PC-3 (cell line): ENCODE results near the gene LUZP1. TPM values are rescaled to one million over a fixed set of nuclear protein-coding genes. Genes with fewer than 3 reads are reported as not detected.

Experiments used
- ATAC-seq: fragments of 200-7000 bp; cut with Tn5 transposase; 2 replicates; pipeline ENCODE4 v1.9.1; 2020; ENCODE audit warnings: mild to moderate bottlenecking, moderate library complexity
- BruUV-seq: library from RNA; stranded (reverse); fragments of 400-500 nt; replicated peaks from 2 replicates; lab custom pipeline; 2021; lab: Mats Ljungman, UMichigan
- CTCF ChIA-PET: fragments of 300-600 bp; sonication (Branson Sonifier 250); formaldehyde crosslinking; loops from one replicate; lab custom pipeline; 2022; ENCODE audit warnings: antibody characterized with exemption; lab: Charles Lee
- POLR2A ChIA-PET: fragments of 300-600 bp; sonication (Branson Sonifier 250); formaldehyde crosslinking; loops from one replicate; lab custom pipeline; 2022; ENCODE audit warnings: antibody characterized with exemption; ENCODE audit not compliant: unreplicated experiment; lab: Charles Lee
- DNase-seq: peaks from one replicate; pipeline ENCODE4 v3.0.0-alpha.2; 2015
- H2AFZ ChIP-seq: fragments of 300-600 bp; sonication (generic); 2 replicates; pipeline ENCODE4 v1.6.0; 2016; ENCODE audit warnings: antibody characterized with exemption, low read length
- H3F3A ChIP-seq: fragments of 300-600 bp; sonication (generic); one replicate; pipeline ENCODE4 v1.6.0; 2017; ENCODE audit warnings: antibody characterized with exemption, low read length, control low read depth, mild to moderate bottlenecking; ENCODE audit not compliant: unreplicated experiment
- H3K27ac ChIP-seq: fragments of 300-600 bp; sonication (generic); 2 replicates; pipeline ENCODE4 v1.5.1; 2016; ENCODE audit warnings: mild to moderate bottlenecking, low read length
- H3K27me3 ChIP-seq: fragments of 300-600 bp; sonication (generic); 2 replicates; pipeline ENCODE4 v1.6.1; 2016; ENCODE audit warnings: low read length, mixed read lengths
- H3K36me3 ChIP-seq: fragments of 300-600 bp; sonication (generic); 2 replicates; pipeline ENCODE4 v1.6.1; 2016; ENCODE audit warnings: low read depth, mixed run types, low read length, mixed read lengths
- H3K4me1 ChIP-seq: fragments of 300-600 bp; sonication (generic); 2 replicates; pipeline ENCODE4 v1.5.1; 2016; ENCODE audit warnings: low read length; ENCODE audit not compliant: insufficient read depth
- H3K4me2 ChIP-seq: fragments of 300-600 bp; sonication (generic); 2 replicates; pipeline ENCODE4 v1.6.0; 2016; ENCODE audit warnings: low read length
- H3K4me3 ChIP-seq: fragments of 300-600 bp; sonication (generic); 2 replicates; pipeline ENCODE4 v1.5.1; 2016; ENCODE audit warnings: mild to moderate bottlenecking, low read length, mixed read lengths
- H3K79me2 ChIP-seq: fragments of 300-600 bp; sonication (generic); 2 replicates; pipeline ENCODE4 v1.6.1; 2017; ENCODE audit warnings: low read length, mixed read lengths
- H3K9ac ChIP-seq: fragments of 300-600 bp; sonication (generic); 2 replicates; pipeline ENCODE4 v1.6.0; 2016; ENCODE audit warnings: mild to moderate bottlenecking, low read length
- H3K9me2 ChIP-seq: fragments of 300-600 bp; sonication (generic); replicated peaks from 2 replicates; pipeline ENCODE4 v1.6.1; 2016; ENCODE audit warnings: mixed run types, low read length, mixed read lengths
- H3K9me3 ChIP-seq: fragments of 300-600 bp; sonication (generic); 2 replicates; pipeline ENCODE4 v1.6.1; 2016; ENCODE audit warnings: low read length, mixed read lengths
- H4K20me1 ChIP-seq: fragments of 300-600 bp; sonication (generic); 2 replicates; pipeline ENCODE4 v1.6.1; 2016; ENCODE audit warnings: low read length, mixed read lengths
- CTCF ChIP-seq: fragments of 300-600 bp; sonication (generic); conservative IDR thresholded peaks from 2 replicates; pipeline ENCODE4 v1.5.1; 2017; ENCODE audit warnings: antibody characterized with exemption, low read depth, mild to moderate bottlenecking, low read length
- EZH2 ChIP-seq: fragments of 300-600 bp; sonication (generic); IDR thresholded peaks from one replicate; pipeline ENCODE4 v1.6.1; 2017; ENCODE audit warnings: antibody characterized with exemption, mild to moderate bottlenecking, low read length; ENCODE audit not compliant: unreplicated experiment
- EZH2phosphoT487 ChIP-seq: fragments of 300-600 bp; sonication (generic); IDR thresholded peaks from 2 replicates; pipeline ENCODE4 v1.6.1; 2018; ENCODE audit warnings: mild to moderate bottlenecking, antibody characterized with exemption, low read length, borderline replicate concordance
- intact Hi-C: fragments of 100-400 bp; cut with micrococcal nuclease; formaldehyde crosslinking; loops from 2 replicates; pipeline ENCODE4 v1.9.0; 2023
- total RNA-seq: library from RNA; depleted of rRNA; stranded (reverse); fragments of >200 nt; gene quantifications from 2 replicates; pipeline ENCODE4 v1.2.3, GENCODE V29; 2014

LUZP1 gene
- total RNA-seq, 1 experiment from 2014 or later: 17.8 TPM

GRCh38 chr1:23123528-23123927, 45.1 kb downstream of the LUZP1 start:
- no peak for ATAC-seq
- peaks cover 9% of the 10 kb centered on the region; the same call in 1 of the 2 replicates for H3K4me1 ChIP-seq

GRCh38 chr1:23122796-23123195, 45.9 kb downstream of the LUZP1 start:
- CTCF ChIA-PET: no interaction called here
- H3K9ac ChIP-seq: no peak overlapping the region
- POLR2A ChIA-PET: no interaction called here
- H3K4me2 ChIP-seq: no peak overlapping the region
- H3K4me3 ChIP-seq: no peak overlapping the region
- H3K4me1 ChIP-seq: peaks cover 9% of the 10 kb centered on the region; the same call in 1 of the 2 replicates
- H3K36me3 ChIP-seq: no peaks in the 10 kb centered on the region
- H3K27me3 ChIP-seq: no peaks in the 10 kb centered on the region
- no peak for DNase-seq
- no peak overlapping the region for H2AFZ ChIP-seq
- TF ChIP-seq CTCF: no peak
- TF ChIP-seq EZH2: no peak
- TF ChIP-seq EZH2phosphoT487: no peak
- no peaks in the 10 kb centered on the region for H3K9me2 ChIP-seq
- no peaks in the 10 kb centered on the region for H3K9me3 ChIP-seq
- BruUV-seq: no TSS peak
- H4K20me1 ChIP-seq: no peaks in the 10 kb centered on the region
- no peak overlapping the region for H3K27ac ChIP-seq
- H3F3A ChIP-seq: no peaks in the 10 kb centered on the region
- intact Hi-C loops: no loop called here
- ATAC-seq: no peak
- H3K79me2 ChIP-seq: peaks cover 89% of the 10 kb centered on the region

More at GRCh38 chr1:23123528-23123927, 45.1 kb downstream of the LUZP1 start:
- ChIA-PET POLR2A (no interaction called here), CTCF (interaction anchor here (0.7 kb wide), 1 partner anchor 36 kb away, joined by 8 read pairs; no protein-coding TSS in a partner anchor)
- BruUV-seq: no TSS peak
- no peak overlapping the region for H3K9ac ChIP-seq
- H3K4me3 ChIP-seq: no peak overlapping the region
- H2AFZ ChIP-seq: no peak overlapping the region
- no peak for DNase-seq
- TF ChIP-seq EZH2phosphoT487 (no peak), EZH2 (no peak), CTCF (no peak)
- no peaks in the 10 kb centered on the region for H4K20me1 ChIP-seq
- H3K9me3 ChIP-seq: no peaks in the 10 kb centered on the region
- no peaks in the 10 kb centered on the region for H3K9me2 ChIP-seq
- H3F3A ChIP-seq: no peaks in the 10 kb centered on the region
- intact Hi-C loops: no loop called here
- H3K79me2 ChIP-seq: peaks cover 93% of the 10 kb centered on the region
- H3K4me2 ChIP-seq: no peak overlapping the region
- no peaks in the 10 kb centered on the region for H3K27me3 ChIP-seq
- no peaks in the 10 kb centered on the region for H3K36me3 ChIP-seq
- H3K27ac ChIP-seq: no peak overlapping the region

GRCh38 chr1:23122023-23122748, 46.5 kb downstream of the LUZP1 start:
- Histone ChIP-seq H3F3A (no peaks in the 10 kb centered on the region), H3K4me2 (no peak overlapping the region), H3K79me2 (peaks cover 92% of the 10 kb centered on the region), H3K27ac (no peak overlapping the region), H3K27me3 (no peaks in the 10 kb centered on the region), H3K9me3 (no peaks in the 10 kb centered on the region), H3K9me2 (no peaks in the 10 kb centered on the region), H2AFZ (no peak overlapping the region), H4K20me1 (no peaks in the 10 kb centered on the region), H3K9ac (no peak overlapping the region), H3K36me3 (no peaks in the 10 kb centered on the region), H3K4me3 (no peak overlapping the region), H3K4me1 (peaks cover 9% of the 10 kb centered on the region; the same call in 1 of the 2 replicates)
- no TSS peak for BruUV-seq
- peak; percentile 14 for DNase-seq
- ATAC-seq: peak; percentile 31; the same call in 1 of the 2 replicates
- intact Hi-C loops: no loop called here
- ChIA-PET CTCF (no interaction called here), POLR2A (no interaction called here)
- TF ChIP-seq CTCF: no peak
- TF ChIP-seq EZH2: no peak
- TF ChIP-seq EZH2phosphoT487: no peak
